ENCODE measurements around the gene ADAMTS4.

The ADAMTS4 gene

DNA sequence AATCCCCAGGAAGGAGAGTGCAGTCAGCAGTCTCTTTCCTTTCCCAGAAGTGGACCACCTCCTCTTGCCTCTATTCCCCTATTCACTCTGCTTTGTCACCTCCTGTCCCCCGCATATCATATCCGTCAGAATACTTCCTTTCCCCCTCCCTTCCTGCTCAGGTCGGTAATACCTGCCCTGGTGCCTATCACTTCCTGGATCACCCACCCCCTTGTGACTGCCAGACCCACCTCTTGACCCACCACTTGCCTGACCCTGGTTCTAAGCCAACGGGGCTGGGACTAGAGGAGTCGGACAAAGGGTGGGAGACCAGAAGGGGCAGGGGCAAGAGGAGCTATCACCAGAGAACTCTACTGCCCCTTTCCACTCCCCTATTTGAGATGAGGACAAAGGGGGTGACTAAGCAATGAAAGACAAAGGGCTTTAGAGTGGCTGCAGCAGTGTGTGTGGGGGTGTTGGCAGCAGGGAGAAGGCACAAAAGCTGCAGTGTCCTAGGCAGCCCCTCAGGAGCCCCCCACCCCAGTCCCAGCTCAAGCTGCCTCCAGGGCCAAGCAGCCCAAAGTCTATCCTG is 1.7 kb upstream of the ADAMTS4 start:
- no peak overlapping the region for H3K4me3 ChIP-seq (replicated peaks; ENCODE audit: low read depth, low read length)
- TF ChIP-seq, protein P1, sequence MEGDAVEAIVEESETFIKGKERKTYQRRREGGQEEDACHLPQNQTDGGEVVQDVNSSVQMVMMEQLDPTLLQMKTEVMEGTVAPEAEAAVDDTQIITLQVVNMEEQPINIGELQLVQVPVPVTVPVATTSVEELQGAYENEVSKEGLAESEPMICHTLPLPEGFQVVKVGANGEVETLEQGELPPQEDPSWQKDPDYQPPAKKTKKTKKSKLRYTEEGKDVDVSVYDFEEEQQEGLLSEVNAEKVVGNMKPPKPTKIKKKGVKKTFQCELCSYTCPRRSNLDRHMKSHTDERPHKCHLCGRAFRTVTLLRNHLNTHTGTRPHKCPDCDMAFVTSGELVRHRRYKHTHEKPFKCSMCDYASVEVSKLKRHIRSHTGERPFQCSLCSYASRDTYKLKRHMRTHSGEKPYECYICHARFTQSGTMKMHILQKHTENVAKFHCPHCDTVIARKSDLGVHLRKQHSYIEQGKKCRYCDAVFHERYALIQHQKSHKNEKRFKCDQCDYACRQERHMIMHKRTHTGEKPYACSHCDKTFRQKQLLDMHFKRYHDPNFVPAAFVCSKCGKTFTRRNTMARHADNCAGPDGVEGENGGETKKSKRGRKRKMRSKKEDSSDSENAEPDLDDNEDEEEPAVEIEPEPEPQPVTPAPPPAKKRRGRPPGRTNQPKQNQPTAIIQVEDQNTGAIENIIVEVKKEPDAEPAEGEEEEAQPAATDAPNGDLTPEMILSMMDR (IDR thresholded peaks at IDR 0.05; ENCODE audit: low read depth, low read length, missing control alignments) = no peak
- no peak for DNase-seq (ENCODE audit: extremely low read depth, low read depth)

DNA sequence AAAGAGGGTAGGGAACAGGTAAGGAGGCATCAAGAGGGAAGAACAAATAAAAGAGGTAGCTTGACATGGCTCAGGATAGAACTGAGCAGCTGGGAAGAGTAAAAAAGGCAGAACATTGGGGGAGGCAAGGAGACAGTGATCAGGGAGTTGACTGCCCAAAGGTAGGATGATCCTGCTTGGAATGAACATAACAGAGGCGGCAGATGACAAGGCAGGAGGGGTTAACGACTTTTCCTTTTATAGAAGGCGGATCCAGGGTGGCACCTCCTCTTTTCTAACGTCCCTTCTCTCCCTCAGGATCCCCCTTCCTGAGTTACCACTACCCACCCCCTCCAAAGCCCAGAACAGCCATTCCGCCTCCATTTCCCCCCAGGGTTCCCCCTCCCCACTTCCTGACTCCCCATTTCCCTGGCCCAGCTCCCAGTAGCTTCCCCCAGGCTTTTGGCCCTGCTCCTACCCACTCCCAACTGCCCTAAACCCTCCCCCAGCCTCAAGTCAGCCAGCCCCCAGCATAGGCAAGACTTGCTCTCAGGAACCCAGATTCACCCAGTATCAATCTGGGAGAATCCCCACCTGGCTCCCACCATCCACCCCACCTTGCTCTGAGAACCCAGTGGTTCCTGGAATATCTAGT is 769 bp upstream of the ADAMTS4 start:
- TF ChIP-seq, protein P1 (IDR thresholded peaks at IDR 0.05; ENCODE audit: low read depth, low read length, missing control alignments) = no peak
- no peak for DNase-seq (ENCODE audit: extremely low read depth, low read depth)
- H3K4me3 ChIP-seq (replicated peaks; ENCODE audit: low read depth, low read length) = no peak overlapping the region

DNA sequence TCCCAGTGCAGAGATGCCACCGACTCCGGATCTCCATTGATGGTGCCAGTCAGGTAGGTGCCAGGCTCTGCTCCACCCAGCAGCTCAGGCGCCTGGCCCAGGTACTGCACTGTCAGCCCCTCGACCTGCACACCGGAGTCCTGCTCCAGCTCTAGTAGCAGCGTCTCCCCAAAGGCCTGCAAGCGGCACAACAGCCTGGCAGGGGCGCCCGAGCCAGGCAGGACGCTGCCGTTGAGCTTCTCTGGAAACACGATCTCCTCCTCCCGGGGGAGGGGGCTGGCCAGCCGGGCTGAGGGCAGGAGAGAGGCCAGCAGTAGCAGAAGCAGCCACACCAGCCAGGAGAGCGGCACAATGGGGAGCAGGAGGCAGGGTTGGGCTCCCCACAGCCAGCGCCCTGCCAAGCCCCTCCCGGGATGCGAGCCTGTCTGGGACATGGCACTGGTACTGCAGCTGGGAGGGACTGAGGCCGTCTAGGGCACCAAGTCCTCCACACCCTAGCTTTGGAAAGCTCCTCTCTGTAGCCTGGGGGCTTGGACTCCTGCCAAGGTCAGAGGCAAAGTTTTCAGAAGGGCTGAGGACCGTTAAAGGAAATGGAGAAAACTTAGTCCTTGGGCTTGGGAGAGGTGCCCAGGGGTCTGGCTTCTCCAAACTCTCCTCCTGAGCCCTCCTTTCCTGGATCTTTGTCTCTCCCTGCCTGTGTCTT is 509 bp downstream of the ADAMTS4 start:
- no peak for DNase-seq (ENCODE audit: extremely low read depth, low read depth)
- H3K4me3 ChIP-seq (replicated peaks; ENCODE audit: low read depth, low read length) = peak overlapping the region; percentile 47
- TF ChIP-seq, protein P1 (IDR thresholded peaks at IDR 0.05; ENCODE audit: low read depth, low read length, missing control alignments) = no peak

DNA sequence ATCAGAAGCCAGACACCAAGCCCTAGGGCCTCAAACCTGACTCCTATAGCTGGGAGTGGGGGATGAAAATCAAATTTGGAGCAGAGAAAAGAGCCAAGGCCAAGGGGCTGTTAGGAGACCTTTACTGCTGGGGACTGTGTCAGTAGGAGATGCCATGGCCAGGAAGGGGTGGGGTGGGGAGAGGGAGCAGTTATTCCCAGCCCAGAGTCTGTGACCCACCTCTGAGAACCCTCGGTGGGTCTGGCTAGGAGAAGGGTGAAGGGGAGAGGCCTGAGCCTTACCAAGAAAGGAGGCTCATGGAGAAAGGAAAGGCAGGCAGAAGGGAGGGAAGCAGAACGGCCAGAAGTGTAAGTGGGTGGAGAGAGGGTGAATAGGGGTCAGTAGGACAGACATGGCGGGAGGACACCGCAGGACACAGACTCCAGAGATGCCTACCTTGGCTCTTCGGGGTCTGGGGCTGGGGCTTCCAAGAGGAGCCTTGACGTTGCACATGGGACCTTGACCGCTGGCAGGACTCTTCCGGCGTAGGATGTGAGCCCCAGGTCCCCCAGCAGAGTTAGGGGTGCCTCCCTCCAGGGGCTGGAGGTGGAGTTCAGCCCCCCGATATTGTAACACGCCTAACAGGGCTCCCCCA is 1.2 kb downstream of the ADAMTS4 start:
- no peak for DNase-seq (ENCODE audit: extremely low read depth, low read depth)
- TF ChIP-seq, protein P1 (IDR thresholded peaks at IDR 0.05; ENCODE audit: low read depth, low read length, missing control alignments) = no peak
- H3K4me3 ChIP-seq (replicated peaks; ENCODE audit: low read depth, low read length) = peak overlapping the region; percentile 47

DNA sequence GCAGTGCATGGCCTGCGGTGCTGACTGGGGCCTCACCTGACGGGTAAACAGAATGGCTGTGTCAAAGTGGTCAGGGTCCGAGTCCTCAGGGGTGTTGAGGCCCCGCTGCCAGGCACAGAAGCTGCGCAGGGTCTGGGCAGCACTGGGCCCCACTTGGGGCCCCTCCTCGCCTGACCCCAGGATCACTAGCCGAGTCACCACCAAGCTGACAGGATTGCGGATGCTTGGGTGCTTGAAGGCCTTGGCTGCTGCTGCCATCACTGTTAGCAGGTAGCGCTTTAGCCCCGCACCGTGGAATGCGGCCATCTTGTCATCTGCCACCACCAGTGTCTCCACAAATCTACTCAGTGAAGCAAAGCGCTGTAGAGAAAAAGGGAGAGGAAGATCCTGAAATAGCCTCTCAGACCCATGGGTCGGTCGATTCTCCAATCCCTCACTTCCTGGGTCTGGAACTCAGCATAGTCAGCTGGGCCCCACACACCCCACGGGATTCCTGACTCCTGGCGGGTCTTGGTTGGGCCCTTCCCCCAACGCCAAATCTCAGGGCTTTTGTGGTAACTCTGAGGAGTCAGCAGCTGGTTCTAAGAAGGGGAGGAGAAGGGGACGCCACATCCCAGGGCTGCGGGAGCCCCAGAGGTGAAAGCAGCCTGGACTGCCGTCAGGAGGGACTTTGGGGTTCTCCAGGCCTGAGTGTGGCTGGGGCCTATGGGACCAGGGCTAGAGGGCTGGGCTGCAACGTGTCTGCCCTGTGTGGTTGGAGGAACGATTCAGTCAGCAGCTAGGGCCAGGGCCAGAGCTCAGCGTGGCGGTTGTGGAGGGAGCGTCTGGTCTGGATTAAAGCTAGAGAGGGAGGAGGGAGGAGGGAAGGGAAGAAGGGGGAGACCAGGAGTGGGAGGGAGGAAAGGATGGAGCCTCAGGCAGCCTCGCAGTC is 2.1 kb downstream of the ADAMTS4 start:
- TF ChIP-seq, protein P1 (IDR thresholded peaks at IDR 0.05; ENCODE audit: low read depth, low read length, missing control alignments) = no peak
- peak overlapping the region; percentile 47 for H3K4me3 ChIP-seq (replicated peaks; ENCODE audit: low read depth, low read length)
- DNase-seq (ENCODE audit: extremely low read depth, low read depth) = peak; percentile 78

DNA sequence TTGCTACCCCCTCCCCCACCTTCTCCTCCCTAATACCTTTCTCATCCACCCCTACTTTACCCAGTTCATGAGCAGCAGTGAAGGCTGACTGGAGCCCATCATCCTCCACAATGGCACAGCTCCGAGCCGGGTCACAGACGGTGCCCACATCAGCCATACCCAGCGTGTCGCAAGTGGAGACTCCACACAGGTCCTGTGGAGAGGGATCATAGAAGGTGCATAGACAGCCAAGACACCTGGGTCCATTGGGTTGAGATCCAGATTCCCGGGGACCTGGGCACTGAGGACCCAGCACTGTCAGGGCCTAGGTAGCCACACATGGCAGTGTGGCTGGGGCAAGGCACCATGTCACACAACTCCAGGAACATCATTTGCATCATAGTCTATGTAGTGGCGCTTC is 2.7 kb downstream of the ADAMTS4 start:
- TF ChIP-seq, protein P1 (IDR thresholded peaks at IDR 0.05; ENCODE audit: low read depth, low read length, missing control alignments) = no peak
- DNase-seq (ENCODE audit: extremely low read depth, low read depth) = no peak
- H3K4me3 ChIP-seq (replicated peaks; ENCODE audit: low read depth, low read length) = peak overlapping the region; percentile 47

Data from HFF-Myc (cell line).